Measurements from ENCODE around the gene TREM1. TPM values are rescaled to one million over a fixed set of nuclear protein-coding genes. Genes with fewer than 3 reads are reported as not detected.
A peak's percentile ranks its signal among the peaks of the same experiment; 100 is the strongest.

TREM1 gene
- total RNA-seq, 1 donor from 2014 or later = 61.2 TPM

GRCh38 chr6:41280381-41281057 is 6.0 kb downstream of the TREM1 start:
- H3K4me3 ChIP-seq = no peak overlapping the region

DNA sequence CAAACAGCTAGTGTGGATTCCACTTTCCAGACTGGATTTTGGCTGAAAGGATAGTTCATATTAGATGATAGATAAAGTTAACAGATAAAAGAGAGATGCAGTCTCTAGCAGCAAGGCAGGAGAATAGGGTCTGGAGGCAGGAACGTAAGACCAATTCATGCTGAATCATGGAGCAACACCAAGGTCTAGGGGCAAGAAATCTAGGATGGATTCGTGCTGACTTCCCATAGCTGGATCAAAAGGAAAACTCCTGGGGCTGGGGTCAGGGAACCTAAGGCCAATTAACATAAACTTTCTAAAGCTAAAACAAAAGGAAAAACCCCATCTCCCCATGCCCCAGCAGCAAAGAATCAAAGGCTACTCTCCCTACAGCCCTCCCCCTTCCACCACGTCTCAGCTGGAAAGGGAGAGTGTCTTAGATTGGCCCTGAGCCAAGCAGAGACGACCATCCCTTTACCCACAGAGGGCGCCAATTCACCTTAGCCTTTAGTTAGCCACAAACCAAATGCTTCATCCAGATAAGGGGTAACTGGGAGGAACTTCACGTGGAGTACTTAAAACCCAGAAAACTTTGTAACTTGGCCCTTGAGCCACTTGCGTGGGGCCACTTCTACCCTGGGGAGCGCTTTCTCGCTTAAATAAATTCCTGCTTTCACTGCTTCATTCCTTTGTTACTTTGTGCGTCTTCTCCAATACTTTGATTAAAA is 7.6 kb downstream of the TREM1 start:
- intact Hi-C loops (cut with DNase I) = no loop called here
- Histone ChIP-seq H3K4me3 (no peak overlapping the region), H3K27ac (peak overlapping the region; percentile 52), H3K27me3 (no peaks in the 10 kb centered on the region), H3K9me3 (no peaks in the 10 kb centered on the region), H3K4me1 (peaks cover 10% of the 10 kb centered on the region), H3K36me3 (no peaks in the 10 kb centered on the region)
- peak; percentile 55 for TF ChIP-seq CTCF (IDR thresholded peaks at IDR 0.05)
- DNase-seq (no peak), ATAC-seq (peak; percentile 89)

More at GRCh38 chr6:41280381-41281057, 6.0 kb downstream of the TREM1 start:
- H3K9me3 ChIP-seq = no peaks in the 10 kb centered on the region
- ATAC-seq (peak; percentile 72), DNase-seq (no peak)
- intact Hi-C loops (cut with DNase I) = no loop called here
- no peaks in the 10 kb centered on the region for H3K36me3 ChIP-seq
- H3K4me1 ChIP-seq = peaks cover 17% of the 10 kb centered on the region
- H3K27ac ChIP-seq = no peak overlapping the region
- no peak for TF ChIP-seq CTCF (IDR thresholded peaks at IDR 0.05)
- H3K27me3 ChIP-seq = no peaks in the 10 kb centered on the region

- no peak for TF ChIP-seq CTCF (IDR thresholded peaks at IDR 0.05)
- Histone ChIP-seq H3K4me1 (peaks cover 10% of the 10 kb centered on the region), H3K4me3 (no peak overlapping the region), H3K9me3 (no peaks in the 10 kb centered on the region), H3K36me3 (no peaks in the 10 kb centered on the region), H3K27me3 (no peaks in the 10 kb centered on the region), H3K27ac (no peak overlapping the region)
- intact Hi-C loops (cut with DNase I) = no loop called here
- ATAC-seq (no peak), DNase-seq (no peak)
Measured at GRCh38 chr6:41277605-41278004, 8.9 kb downstream of the TREM1 start.

GRCh38 chr6:41275489-41275888 is 11.0 kb downstream of the TREM1 start:
- Histone ChIP-seq H3K36me3 (no peaks in the 10 kb centered on the region), H3K4me1 (peaks cover 10% of the 10 kb centered on the region), H3K4me3 (no peak overlapping the region), H3K9me3 (no peaks in the 10 kb centered on the region), H3K27ac (no peak overlapping the region), H3K27me3 (no peaks in the 10 kb centered on the region)
- DNase-seq (no peak), ATAC-seq (no peak)
- TF ChIP-seq CTCF (IDR thresholded peaks at IDR 0.05) = no peak
- intact Hi-C loops (cut with DNase I) = no loop called here

DNA sequence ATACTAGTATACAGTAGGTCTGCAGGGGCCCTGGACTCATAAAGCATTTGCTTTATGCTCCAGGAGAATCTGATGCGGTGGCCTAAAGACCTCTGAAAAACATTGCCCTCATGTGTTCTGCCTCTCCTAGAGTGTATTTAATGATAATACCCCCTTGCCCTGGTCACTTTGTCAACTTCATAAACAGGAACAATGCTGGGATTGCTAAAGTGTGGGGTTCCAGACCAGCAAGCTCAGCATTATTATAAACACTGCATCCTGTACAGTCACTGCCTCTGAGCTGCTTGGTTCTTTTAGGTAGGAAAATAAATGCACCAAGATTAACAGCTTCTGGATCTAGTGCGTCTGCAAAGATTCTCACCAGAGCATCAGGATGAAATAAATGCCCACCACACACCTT is 12.2 kb downstream of the TREM1 start:
- Histone ChIP-seq H3K9me3 (no peaks in the 10 kb centered on the region), H3K27me3 (no peaks in the 10 kb centered on the region), H3K36me3 (no peaks in the 10 kb centered on the region), H3K27ac (no peak overlapping the region), H3K4me1 (peaks cover 8% of the 10 kb centered on the region), H3K4me3 (no peak overlapping the region)
- intact Hi-C loops (cut with DNase I) = no loop called here
- no peak for ATAC-seq
- no peak for TF ChIP-seq CTCF (IDR thresholded peaks at IDR 0.05)
- no peak for DNase-seq

Data from upper lobe of right lung (tissue), 1 donor.